CD14-positive monocyte (primary cell): ENCODE results near the gene GRK3. TPM values are rescaled to one million over a fixed set of nuclear protein-coding genes. Genes with fewer than 3 reads are reported as not detected.

Source experiments
- DNase-seq, 3 donors: peaks; one replicate each; pipeline ENCODE4 v3.0.0-alpha.2; 2011 to 2022
- H2AFZ ChIP-seq: 2 replicates; pipeline ENCODE4 v1.6.0; 2012; ENCODE audit warnings: mild to moderate bottlenecking, low read depth, low read length, inconsistent platforms; ENCODE audit not compliant: insufficient read depth, poor library complexity, severe bottlenecking
- H3K27ac ChIP-seq, 2 donors: 1 replicate in 1 of 2; 2 replicates in 1 of 2; pipeline ENCODE4 v1.5.1; 2012 to 2013; ENCODE audit warnings: low read length in 2 of 2, control low read depth in 1 of 2, inconsistent platforms in 1 of 2, low read depth in 1 of 2, mild to moderate bottlenecking in 1 of 2
- H3K27me3 ChIP-seq, 2 donors: one replicate each; pipeline versions ENCODE4 v1.6.0 to v1.6.1; 2011 to 2013; ENCODE audit warnings: low read length in 2 of 2; ENCODE audit not compliant: control insufficient read depth in 2 of 2, insufficient read depth in 2 of 2
- H3K36me3 ChIP-seq, 2 donors: replicated peaks in 1 of 2; 1 replicate in 1 of 2; 2 replicates in 1 of 2; pipeline versions ENCODE4 v1.5.1 to v1.6.1; 2012 to 2013; ENCODE audit warnings: low read length in 2 of 2, control low read depth in 1 of 2, inconsistent platforms in 1 of 2, mild to moderate bottlenecking in 1 of 2; ENCODE audit not compliant: insufficient read depth in 2 of 2, control insufficient read depth in 1 of 2
- H3K4me1 ChIP-seq, 2 donors: 1 replicate in 1 of 2; 2 replicates in 1 of 2; pipeline versions ENCODE4 v1.5.1 to v1.6.1; 2012 to 2013; ENCODE audit warnings: low read length in 2 of 2, control low read depth in 1 of 2, inconsistent platforms in 1 of 2, mild to moderate bottlenecking in 1 of 2, moderate library complexity in 1 of 2; ENCODE audit not compliant: insufficient read depth in 2 of 2, control insufficient read depth in 1 of 2
- H3K4me2 ChIP-seq: replicated peaks from 2 replicates; pipeline ENCODE3; 2012; ENCODE audit warnings: low read length, moderate library complexity, mild to moderate bottlenecking; ENCODE audit not compliant: poor library complexity, severe bottlenecking; ENCODE audit errors: extremely low read depth
- H3K4me3 ChIP-seq, 3 experiments: fragments of 200-600 bp in 1 of 3; sonication (generic) in 1 of 3; replicated peaks in 1 of 3; 1 replicate in 2 of 3; 2 replicates in 1 of 3; pipeline ENCODE4 v1.5.1; 2011 to 2013; ENCODE audit warnings: low read length in 3 of 3, mild to moderate bottlenecking in 3 of 3, control low read depth in 2 of 3, low read depth in 2 of 3, inconsistent platforms in 1 of 3, moderate library complexity in 1 of 3
- H3K79me2 ChIP-seq: 2 replicates; pipeline ENCODE4 v1.6.0; 2012; ENCODE audit warnings: mild to moderate bottlenecking, control low read depth, inconsistent platforms, low read length, moderate library complexity; ENCODE audit not compliant: insufficient read depth
- H3K9ac ChIP-seq: 2 replicates; pipeline ENCODE4 v1.6.0; 2017; ENCODE audit warnings: low read length, mild to moderate bottlenecking; ENCODE audit not compliant: insufficient read depth, poor library complexity, severe bottlenecking
- H3K9me3 ChIP-seq, 2 donors: replicated peaks in 1 of 2; 1 replicate in 1 of 2; 2 replicates in 1 of 2; pipeline versions ENCODE4 v1.5.1 to v1.6.1; 2012 to 2013; ENCODE audit warnings: low read length in 2 of 2, control low read depth in 1 of 2; ENCODE audit not compliant: control insufficient read depth in 1 of 2, insufficient read depth in 1 of 2
- H4K20me1 ChIP-seq: 2 replicates; pipeline ENCODE4 v1.6.0; 2012; ENCODE audit warnings: mild to moderate bottlenecking, low read length, control low read depth, moderate library complexity; ENCODE audit not compliant: insufficient read depth
- H3K27ac Mint-ChIP-seq, 7 donors: one replicate each; pipeline ENCODE4 v1.8.0; 2020; ENCODE audit warnings: mild to moderate bottlenecking in 7 of 7, mixed read lengths in 7 of 7, moderate library complexity in 6 of 7, inconsistent platforms in 2 of 7
- H3K27me3 Mint-ChIP-seq, 3 donors: one replicate each; pipeline ENCODE4 v1.8.0; 2021 to 2022; ENCODE audit warnings: low read depth in 3 of 3, mild to moderate bottlenecking in 3 of 3, mixed read lengths in 3 of 3, moderate library complexity in 3 of 3, inconsistent platforms in 1 of 3
- H3K36me3 Mint-ChIP-seq, 2 donors: one replicate each; pipeline ENCODE4 v1.8.0; 2020; ENCODE audit warnings: mixed read lengths in 2 of 2, inconsistent platforms in 1 of 2, mild to moderate bottlenecking in 1 of 2
- H3K4me1 Mint-ChIP-seq: one replicate; pipeline ENCODE4 v1.8.0; 2020; ENCODE audit warnings: mild to moderate bottlenecking, mixed read lengths
- H3K4me3 Mint-ChIP-seq, 2 donors: one replicate each; pipeline ENCODE4 v1.8.0; 2020; ENCODE audit warnings: mild to moderate bottlenecking in 2 of 2, mixed read lengths in 2 of 2, moderate library complexity in 1 of 2
- H3K9me3 Mint-ChIP-seq, 7 donors: one replicate each; pipeline ENCODE4 v1.8.0; 2020 to 2022; ENCODE audit warnings: mixed read lengths in 7 of 7, mild to moderate bottlenecking in 6 of 7, moderate library complexity in 6 of 7, inconsistent platforms in 2 of 7
- WGBS: methylation state at CpG from one replicate; pipeline ENCODE4 v1.1.5; 2013; ENCODE audit warnings: missing lambda C conversion rate; ENCODE audit not compliant: insufficient coverage; 5-methylcytosine and 5-hydroxymethylcytosine counted together
- intact Hi-C, 2 donors: fragments of 100-400 bp; cut with micrococcal nuclease; formaldehyde crosslinking; loops; one replicate each; pipeline versions ENCODE4 v1.15.0 to v1.15.1; 2023
- polyA plus RNA-seq, 3 donors: library from polyadenylated mRNA; depleted of rRNA in 1 of 3; unstranded in 2 of 3; stranded (reverse) in 1 of 3; fragments of 300-500 nt in 2 of 3; fragments of >200 nt in 1 of 3; fragmentation: Illumina TruSeq in 2 of 3; gene quantifications; 1 replicate in 2 of 3; 2 replicates in 1 of 3; pipeline ENCODE4 v1.2.3, GENCODE V29; 2012 to 2021
- TF ChIP-seq, protein P1 (sequence below): fragments of 200-600 bp; IDR thresholded peaks from one replicate; pipeline ENCODE4 v1.8.0; 2022; ENCODE audit warnings: antibody characterized with exemption, mild to moderate bottlenecking

Gene GRK3
- polyA plus RNA-seq, 3 donors: 8.3 to 33.3 (median 9.6) TPM

- Mint-ChIP-seq H3K36me3 (peaks cover 10 to 11% of the 10 kb centered on the region in 2 donors), H3K27ac (no peak overlapping the region), H3K4me3 (no peak overlapping the region), H3K9me3 (no peaks in the 10 kb centered on the region), H3K4me1 (peaks cover 4% of the 10 kb centered on the region), H3K27me3 (no peaks in the 10 kb centered on the region)
- H3K9me3 ChIP-seq: no peaks in the 10 kb centered on the region
- peaks cover 97% of the 10 kb centered on the region for H3K79me2 ChIP-seq
- H3K4me2 ChIP-seq: no peak overlapping the region
- H2AFZ ChIP-seq: no peak overlapping the region
- H3K27ac ChIP-seq: no peak overlapping the region
- intact Hi-C loops: no loop called here
- H3K36me3 ChIP-seq: peaks cover 8% of the 10 kb centered on the region in 2 donors
- no peak overlapping the region for H3K9ac ChIP-seq
- H3K4me3 ChIP-seq: no peak overlapping the region
- H3K4me1 ChIP-seq: peaks cover 14 to 20% of the 10 kb centered on the region in 2 donors
- peaks cover 100% of the 10 kb centered on the region for H4K20me1 ChIP-seq
- TF ChIP-seq, protein P1, sequence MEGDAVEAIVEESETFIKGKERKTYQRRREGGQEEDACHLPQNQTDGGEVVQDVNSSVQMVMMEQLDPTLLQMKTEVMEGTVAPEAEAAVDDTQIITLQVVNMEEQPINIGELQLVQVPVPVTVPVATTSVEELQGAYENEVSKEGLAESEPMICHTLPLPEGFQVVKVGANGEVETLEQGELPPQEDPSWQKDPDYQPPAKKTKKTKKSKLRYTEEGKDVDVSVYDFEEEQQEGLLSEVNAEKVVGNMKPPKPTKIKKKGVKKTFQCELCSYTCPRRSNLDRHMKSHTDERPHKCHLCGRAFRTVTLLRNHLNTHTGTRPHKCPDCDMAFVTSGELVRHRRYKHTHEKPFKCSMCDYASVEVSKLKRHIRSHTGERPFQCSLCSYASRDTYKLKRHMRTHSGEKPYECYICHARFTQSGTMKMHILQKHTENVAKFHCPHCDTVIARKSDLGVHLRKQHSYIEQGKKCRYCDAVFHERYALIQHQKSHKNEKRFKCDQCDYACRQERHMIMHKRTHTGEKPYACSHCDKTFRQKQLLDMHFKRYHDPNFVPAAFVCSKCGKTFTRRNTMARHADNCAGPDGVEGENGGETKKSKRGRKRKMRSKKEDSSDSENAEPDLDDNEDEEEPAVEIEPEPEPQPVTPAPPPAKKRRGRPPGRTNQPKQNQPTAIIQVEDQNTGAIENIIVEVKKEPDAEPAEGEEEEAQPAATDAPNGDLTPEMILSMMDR: no peak
- no peaks in the 10 kb centered on the region for H3K27me3 ChIP-seq
- WGBS: 100% methylated on average over 2 of the region's 5 CpGs
- DNase-seq: no peak
These were observed 66.0 kb downstream of the GRK3 start for GRCh38 chr22:25630447-25630846.

DNA sequence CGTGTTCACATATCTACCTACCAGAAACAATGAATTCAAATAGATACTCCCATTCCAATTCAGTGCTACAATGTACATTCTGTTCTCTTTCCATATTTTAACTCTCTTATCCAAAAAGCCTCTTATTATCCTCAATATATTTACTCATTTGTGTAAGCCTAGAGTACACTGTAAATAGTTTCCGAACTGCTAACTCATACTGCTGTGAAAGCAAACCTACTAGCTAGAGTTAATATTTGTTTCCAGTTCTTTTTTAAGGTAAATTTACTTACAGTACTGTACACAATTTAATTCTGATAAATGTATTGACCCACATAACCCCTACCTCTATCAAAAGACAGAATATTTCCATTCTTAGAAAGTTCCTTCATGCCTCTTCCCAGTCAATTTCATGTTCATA lies 71.8 kb downstream of the GRK3 start:
- Histone ChIP-seq H3K9ac (no peak overlapping the region), H3K79me2 (peaks cover 97% of the 10 kb centered on the region), H3K36me3 (peaks cover 14 to 44% of the 10 kb centered on the region in 2 donors), H3K27ac (no peak overlapping the region), H2AFZ (no peak overlapping the region), H3K9me3 (no peaks in the 10 kb centered on the region), H4K20me1 (peaks cover 100% of the 10 kb centered on the region), H3K4me2 (no peak overlapping the region), H3K4me1 (no peaks in the 10 kb centered on the region), H3K27me3 (no peaks in the 10 kb centered on the region), H3K4me3 (no peak overlapping the region)
- no peak overlapping the region for H3K27ac Mint-ChIP-seq
- intact Hi-C loops: no loop called here
- H3K27me3 Mint-ChIP-seq: peaks cover 0 to 2% (median 0%) of the 10 kb centered on the region in 3 donors
- TF ChIP-seq, protein P1: no peak
- no peak for DNase-seq
- no peak overlapping the region for H3K4me3 Mint-ChIP-seq
- H3K9me3 Mint-ChIP-seq: peaks cover 0 to 11% (median 4%) of the 10 kb centered on the region in 7 donors
- no CpG with 5 or more reads among the region's 2 CpGs for WGBS
- peaks cover 20 to 26% of the 10 kb centered on the region in 2 donors for H3K36me3 Mint-ChIP-seq
- no peaks in the 10 kb centered on the region for H3K4me1 Mint-ChIP-seq
